Measurements from ENCODE around the gene C9orf72.

DNA sequence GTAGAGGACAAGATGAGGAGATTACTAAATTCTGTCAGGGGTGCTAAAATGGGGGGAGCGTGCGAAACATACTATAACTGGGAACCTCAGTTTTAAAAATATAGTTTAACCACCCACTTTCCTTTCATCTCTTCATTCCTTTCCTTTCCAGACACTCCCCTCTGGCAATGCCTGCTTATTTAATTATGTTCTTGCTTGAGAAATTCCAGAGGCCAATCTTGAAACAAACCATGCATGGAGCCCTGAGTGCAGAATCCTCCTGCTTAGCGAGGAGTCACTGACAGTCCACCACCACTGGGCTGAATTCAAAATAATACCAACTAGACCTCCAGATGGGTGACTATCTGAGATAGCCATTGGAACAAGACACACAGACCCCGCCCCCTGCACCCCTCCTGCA lies 29.7 kb upstream of the C9orf72 start:
- TF ChIP-seq, protein P1, sequence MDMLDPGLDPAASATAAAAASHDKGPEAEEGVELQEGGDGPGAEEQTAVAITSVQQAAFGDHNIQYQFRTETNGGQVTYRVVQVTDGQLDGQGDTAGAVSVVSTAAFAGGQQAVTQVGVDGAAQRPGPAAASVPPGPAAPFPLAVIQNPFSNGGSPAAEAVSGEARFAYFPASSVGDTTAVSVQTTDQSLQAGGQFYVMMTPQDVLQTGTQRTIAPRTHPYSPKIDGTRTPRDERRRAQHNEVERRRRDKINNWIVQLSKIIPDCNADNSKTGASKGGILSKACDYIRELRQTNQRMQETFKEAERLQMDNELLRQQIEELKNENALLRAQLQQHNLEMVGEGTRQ (IDR thresholded peaks at IDR 0.05), result no peak
- TF ChIP-seq, protein P2, sequence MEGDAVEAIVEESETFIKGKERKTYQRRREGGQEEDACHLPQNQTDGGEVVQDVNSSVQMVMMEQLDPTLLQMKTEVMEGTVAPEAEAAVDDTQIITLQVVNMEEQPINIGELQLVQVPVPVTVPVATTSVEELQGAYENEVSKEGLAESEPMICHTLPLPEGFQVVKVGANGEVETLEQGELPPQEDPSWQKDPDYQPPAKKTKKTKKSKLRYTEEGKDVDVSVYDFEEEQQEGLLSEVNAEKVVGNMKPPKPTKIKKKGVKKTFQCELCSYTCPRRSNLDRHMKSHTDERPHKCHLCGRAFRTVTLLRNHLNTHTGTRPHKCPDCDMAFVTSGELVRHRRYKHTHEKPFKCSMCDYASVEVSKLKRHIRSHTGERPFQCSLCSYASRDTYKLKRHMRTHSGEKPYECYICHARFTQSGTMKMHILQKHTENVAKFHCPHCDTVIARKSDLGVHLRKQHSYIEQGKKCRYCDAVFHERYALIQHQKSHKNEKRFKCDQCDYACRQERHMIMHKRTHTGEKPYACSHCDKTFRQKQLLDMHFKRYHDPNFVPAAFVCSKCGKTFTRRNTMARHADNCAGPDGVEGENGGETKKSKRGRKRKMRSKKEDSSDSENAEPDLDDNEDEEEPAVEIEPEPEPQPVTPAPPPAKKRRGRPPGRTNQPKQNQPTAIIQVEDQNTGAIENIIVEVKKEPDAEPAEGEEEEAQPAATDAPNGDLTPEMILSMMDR (IDR thresholded peaks at IDR 0.05), result no peak

Data from A549 (cell line).